ENCODE measurements around the gene DNAJA3. TPM values are rescaled to one million over a fixed set of nuclear protein-coding genes. Genes with fewer than 3 reads are reported as not detected.

Gene DNAJA3
- total and polyA plus RNA-seq, 10 of the 15 experiments (the other 5 are each of a cell fraction or from before 2014, with no cell fraction given), result 8.4 to 141 (median 60.8) TPM

DNA sequence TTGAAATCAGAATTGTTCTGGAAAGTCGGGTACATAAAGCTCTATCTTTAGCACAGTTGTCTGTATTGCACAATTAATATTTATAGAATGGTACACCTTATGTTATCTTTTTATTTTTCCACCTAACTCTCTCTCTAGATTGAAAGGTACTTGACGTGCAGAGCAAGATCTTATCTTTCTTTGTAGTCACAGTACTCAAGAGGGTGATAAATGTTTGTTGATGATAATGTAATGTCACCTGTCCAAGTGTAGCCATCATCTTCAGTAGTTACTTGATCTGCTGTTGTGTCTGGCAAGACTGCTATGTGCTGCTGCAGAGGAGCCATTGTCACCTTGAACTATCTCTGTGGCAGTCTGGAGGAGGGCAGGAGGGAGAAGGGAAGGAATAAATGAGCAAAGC is 55.9 kb downstream of the DNAJA3 start:
- BruUV-seq (replicated peaks), result no TSS peak
- H3K36me3 ChIP-seq (ENCODE audit: control insufficient read depth in 2 of 2, insufficient read depth in 2 of 2, low read length in 1 of 2), result peaks cover 1 to 10% of the 10 kb centered on the region in 2 experiments; a peak in 3 of 4 replicates
- ChIA-PET SMC1A (ENCODE audit: uncharacterized antibody, unreplicated experiment) (no interaction called here), RAD21 (ENCODE audit: unreplicated experiment) (interaction anchor here (0.7 kb wide), 1 partner anchor 8 kb away, joined by 3 read pairs; no protein-coding TSS in a partner anchor), CTCF (interaction anchor here (0.8 kb wide), 1 partner anchor 67 kb away, joined by 3 read pairs; no protein-coding TSS in a partner anchor), POLR2A (interaction anchor here (0.7 kb wide), 1 partner anchor 199 kb away, joined by 3 read pairs; no protein-coding TSS in a partner anchor)
- no peak overlapping the region for H3K9ac ChIP-seq (ENCODE audit: control insufficient read depth, insufficient read depth, low read length)
- no peaks in the 10 kb centered on the region for H3K9me3 ChIP-seq (replicated peaks; ENCODE audit: control insufficient read depth, insufficient read depth, low read length)
- no peak for FAIRE-seq
- intact Hi-C loops (cut with micrococcal nuclease; ENCODE audit: unreplicated experiment) (no loop called here), in situ Hi-C loops (cut with MboI) (no loop called here)
- no peaks in the 10 kb centered on the region for H3K27me3 ChIP-seq (replicated peaks in 1 of 2; ENCODE audit: control insufficient read depth in 2 of 2, insufficient read depth in 2 of 2, low read length in 1 of 2)
- H3K4me2 ChIP-seq (ENCODE audit: control insufficient read depth, insufficient read depth), result no peak overlapping the region
- H3K4me1 ChIP-seq (ENCODE audit: control insufficient read depth, insufficient read depth, low read length), result no peaks in the 10 kb centered on the region
- no peak for DNase-seq (ENCODE audit: low read depth, low spot score)
- TF ChIP-seq JUNB (IDR thresholded peaks at IDR 0.05) (no peak), PAX5 (IDR thresholded peaks at IDR 0.05; ENCODE audit: borderline replicate concordance, low read depth, low read length) (no peak), SUPT20H (IDR thresholded peaks at IDR 0.05; ENCODE audit: borderline replicate concordance, control insufficient read depth, low read depth, low read length) (no peak), GATAD2B (conservative IDR thresholded peaks at IDR 0.05; ENCODE audit: low read depth) (no peak), STAT1 (conservative IDR thresholded peaks at IDR 0.05) (no peak), CREB1 (IDR thresholded peaks at IDR 0.05; ENCODE audit: low read depth) (no peak), NFYA (IDR thresholded peaks at IDR 0.05; ENCODE audit: borderline replicate concordance, low read depth, low read length) (no peak), SRF (IDR thresholded peaks at IDR 0.05; ENCODE audit: low read depth in 2 of 2, low read length in 2 of 2) (no peak), SMARCA5 (IDR thresholded peaks at IDR 0.05) (no peak), MEF2B (IDR thresholded peaks at IDR 0.05; ENCODE audit: partially characterized antibody, poor library complexity, severe bottlenecking) (no peak)
- TF ChIP-seq, protein P1, sequence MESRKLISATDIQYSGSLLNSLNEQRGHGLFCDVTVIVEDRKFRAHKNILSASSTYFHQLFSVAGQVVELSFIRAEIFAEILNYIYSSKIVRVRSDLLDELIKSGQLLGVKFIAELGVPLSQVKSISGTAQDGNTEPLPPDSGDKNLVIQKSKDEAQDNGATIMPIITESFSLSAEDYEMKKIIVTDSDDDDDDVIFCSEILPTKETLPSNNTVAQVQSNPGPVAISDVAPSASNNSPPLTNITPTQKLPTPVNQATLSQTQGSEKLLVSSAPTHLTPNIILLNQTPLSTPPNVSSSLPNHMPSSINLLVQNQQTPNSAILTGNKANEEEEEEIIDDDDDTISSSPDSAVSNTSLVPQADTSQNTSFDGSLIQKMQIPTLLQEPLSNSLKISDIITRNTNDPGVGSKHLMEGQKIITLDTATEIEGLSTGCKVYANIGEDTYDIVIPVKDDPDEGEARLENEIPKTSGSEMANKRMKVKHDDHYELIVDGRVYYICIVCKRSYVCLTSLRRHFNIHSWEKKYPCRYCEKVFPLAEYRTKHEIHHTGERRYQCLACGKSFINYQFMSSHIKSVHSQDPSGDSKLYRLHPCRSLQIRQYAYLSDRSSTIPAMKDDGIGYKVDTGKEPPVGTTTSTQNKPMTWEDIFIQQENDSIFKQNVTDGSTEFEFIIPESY (IDR thresholded peaks at IDR 0.05), result no peak
- TF ChIP-seq, protein P2, sequence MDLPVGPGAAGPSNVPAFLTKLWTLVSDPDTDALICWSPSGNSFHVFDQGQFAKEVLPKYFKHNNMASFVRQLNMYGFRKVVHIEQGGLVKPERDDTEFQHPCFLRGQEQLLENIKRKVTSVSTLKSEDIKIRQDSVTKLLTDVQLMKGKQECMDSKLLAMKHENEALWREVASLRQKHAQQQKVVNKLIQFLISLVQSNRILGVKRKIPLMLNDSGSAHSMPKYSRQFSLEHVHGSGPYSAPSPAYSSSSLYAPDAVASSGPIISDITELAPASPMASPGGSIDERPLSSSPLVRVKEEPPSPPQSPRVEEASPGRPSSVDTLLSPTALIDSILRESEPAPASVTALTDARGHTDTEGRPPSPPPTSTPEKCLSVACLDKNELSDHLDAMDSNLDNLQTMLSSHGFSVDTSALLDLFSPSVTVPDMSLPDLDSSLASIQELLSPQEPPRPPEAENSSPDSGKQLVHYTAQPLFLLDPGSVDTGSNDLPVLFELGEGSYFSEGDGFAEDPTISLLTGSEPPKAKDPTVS (IDR thresholded peaks at IDR 0.05; ENCODE audit: low read depth, low read length), result no peak
- TF ChIP-seq, protein P3, sequence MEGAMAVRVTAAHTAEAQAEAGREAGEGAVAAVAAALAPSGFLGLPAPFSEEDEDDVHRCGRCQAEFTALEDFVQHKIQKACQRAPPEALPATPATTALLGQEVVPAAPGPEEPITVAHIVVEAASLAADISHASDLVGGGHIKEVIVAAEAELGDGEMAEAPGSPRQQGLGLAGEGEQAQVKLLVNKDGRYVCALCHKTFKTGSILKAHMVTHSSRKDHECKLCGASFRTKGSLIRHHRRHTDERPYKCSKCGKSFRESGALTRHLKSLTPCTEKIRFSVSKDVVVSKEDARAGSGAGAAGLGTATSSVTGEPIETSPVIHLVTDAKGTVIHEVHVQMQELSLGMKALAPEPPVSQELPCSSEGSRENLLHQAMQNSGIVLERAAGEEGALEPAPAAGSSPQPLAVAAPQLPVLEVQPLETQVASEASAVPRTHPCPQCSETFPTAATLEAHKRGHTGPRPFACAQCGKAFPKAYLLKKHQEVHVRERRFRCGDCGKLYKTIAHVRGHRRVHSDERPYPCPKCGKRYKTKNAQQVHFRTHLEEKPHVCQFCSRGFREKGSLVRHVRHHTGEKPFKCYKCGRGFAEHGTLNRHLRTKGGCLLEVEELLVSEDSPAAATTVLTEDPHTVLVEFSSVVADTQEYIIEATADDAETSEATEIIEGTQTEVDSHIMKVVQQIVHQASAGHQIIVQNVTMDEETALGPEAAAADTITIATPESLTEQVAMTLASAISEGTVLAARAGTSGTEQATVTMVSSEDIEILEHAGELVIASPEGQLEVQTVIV (IDR thresholded peaks at IDR 0.05; ENCODE audit: borderline replicate concordance, partially characterized antibody), result no peak
- TF ChIP-seq, protein P4, sequence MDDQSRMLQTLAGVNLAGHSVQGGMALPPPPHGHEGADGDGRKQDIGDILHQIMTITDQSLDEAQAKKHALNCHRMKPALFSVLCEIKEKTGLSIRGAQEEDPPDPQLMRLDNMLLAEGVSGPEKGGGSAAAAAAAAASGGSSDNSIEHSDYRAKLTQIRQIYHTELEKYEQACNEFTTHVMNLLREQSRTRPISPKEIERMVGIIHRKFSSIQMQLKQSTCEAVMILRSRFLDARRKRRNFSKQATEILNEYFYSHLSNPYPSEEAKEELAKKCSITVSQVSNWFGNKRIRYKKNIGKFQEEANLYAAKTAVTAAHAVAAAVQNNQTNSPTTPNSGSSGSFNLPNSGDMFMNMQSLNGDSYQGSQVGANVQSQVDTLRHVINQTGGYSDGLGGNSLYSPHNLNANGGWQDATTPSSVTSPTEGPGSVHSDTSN (IDR thresholded peaks at IDR 0.05; ENCODE audit: insufficient replicate concordance, low read depth, low read length), result no peak
- H2AFZ ChIP-seq (ENCODE audit: control insufficient read depth, low read depth, low read length), result no peak overlapping the region
- 93% methylated on average over 2 of the region's 2 CpGs for WGBS (ENCODE audit: insufficient coverage, insufficient replicate concordance, low lambda C conversion rate, missing lambda C conversion rate)
- H3K4me3 ChIP-seq, result no peak overlapping the region
- H3K27ac ChIP-seq (ENCODE audit: control insufficient read depth, insufficient read depth), result no peak overlapping the region
- peaks cover 17% of the 10 kb centered on the region for H3K79me2 ChIP-seq (ENCODE audit: control insufficient read depth, insufficient read depth, low read length)
- no peak for ATAC-seq
- H4K20me1 ChIP-seq (ENCODE audit: control insufficient read depth, insufficient read depth), result no peaks in the 10 kb centered on the region

Data from GM12878 (cell line).